GM23338 (cell line): ENCODE measurements around the gene SYNPO2.

ENCODE experiments used
- POLR2AphosphoS5 ChIP-seq: IDR thresholded peaks from 2 replicates; pipeline ENCODE4 v1.6.1; 2016; ENCODE audit warnings: antibody characterized with exemption, low read depth
- TF ChIP-seq, protein P1 (sequence below), 2 experiments: fragments of 200-600 bp in 1 of 2; sonication (generic) in 1 of 2; conservative IDR thresholded peaks; 2 replicates each; pipeline versions ENCODE4 v1.5.1 to v1.6.1; 2016 to 2017; ENCODE audit warnings: antibody characterized with exemption in 2 of 2, low read depth in 2 of 2, mild to moderate bottlenecking in 2 of 2, moderate library complexity in 1 of 2

DNA sequence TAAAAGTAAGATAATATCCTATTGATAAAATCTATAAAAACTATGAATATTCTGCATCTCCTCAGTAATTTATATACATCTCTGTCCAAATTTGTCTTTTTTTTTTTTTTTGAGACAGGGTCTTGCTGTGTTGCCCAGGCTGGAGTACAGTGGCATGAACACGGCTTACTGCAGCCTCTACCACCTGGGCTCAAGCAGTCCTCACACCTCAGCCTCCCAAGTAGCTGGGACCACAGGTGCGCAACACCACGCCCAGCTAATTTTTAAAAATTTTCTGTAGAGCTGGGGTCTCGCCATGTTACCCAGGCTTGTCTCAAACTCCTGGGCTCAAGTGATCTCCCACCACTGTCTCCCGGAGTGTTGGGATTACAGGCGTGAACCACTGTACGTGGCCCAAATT lies 40.4 kb upstream of the SYNPO2 start:
- TF ChIP-seq, protein P1, sequence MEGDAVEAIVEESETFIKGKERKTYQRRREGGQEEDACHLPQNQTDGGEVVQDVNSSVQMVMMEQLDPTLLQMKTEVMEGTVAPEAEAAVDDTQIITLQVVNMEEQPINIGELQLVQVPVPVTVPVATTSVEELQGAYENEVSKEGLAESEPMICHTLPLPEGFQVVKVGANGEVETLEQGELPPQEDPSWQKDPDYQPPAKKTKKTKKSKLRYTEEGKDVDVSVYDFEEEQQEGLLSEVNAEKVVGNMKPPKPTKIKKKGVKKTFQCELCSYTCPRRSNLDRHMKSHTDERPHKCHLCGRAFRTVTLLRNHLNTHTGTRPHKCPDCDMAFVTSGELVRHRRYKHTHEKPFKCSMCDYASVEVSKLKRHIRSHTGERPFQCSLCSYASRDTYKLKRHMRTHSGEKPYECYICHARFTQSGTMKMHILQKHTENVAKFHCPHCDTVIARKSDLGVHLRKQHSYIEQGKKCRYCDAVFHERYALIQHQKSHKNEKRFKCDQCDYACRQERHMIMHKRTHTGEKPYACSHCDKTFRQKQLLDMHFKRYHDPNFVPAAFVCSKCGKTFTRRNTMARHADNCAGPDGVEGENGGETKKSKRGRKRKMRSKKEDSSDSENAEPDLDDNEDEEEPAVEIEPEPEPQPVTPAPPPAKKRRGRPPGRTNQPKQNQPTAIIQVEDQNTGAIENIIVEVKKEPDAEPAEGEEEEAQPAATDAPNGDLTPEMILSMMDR (conservative IDR thresholded peaks at IDR 0.05; ENCODE audit: low read depth in 2 of 2), result no peak
- no peak for TF ChIP-seq POLR2AphosphoS5
